ENCODE results near the gene ENTREP1. TPM values are rescaled to one million over a fixed set of nuclear protein-coding genes. Genes with fewer than 3 reads are reported as not detected.

The ENTREP1 gene
- total RNA-seq, 4 donors from 2014 or later: 11.3 to 29.3 (median 21.3) TPM

DNA sequence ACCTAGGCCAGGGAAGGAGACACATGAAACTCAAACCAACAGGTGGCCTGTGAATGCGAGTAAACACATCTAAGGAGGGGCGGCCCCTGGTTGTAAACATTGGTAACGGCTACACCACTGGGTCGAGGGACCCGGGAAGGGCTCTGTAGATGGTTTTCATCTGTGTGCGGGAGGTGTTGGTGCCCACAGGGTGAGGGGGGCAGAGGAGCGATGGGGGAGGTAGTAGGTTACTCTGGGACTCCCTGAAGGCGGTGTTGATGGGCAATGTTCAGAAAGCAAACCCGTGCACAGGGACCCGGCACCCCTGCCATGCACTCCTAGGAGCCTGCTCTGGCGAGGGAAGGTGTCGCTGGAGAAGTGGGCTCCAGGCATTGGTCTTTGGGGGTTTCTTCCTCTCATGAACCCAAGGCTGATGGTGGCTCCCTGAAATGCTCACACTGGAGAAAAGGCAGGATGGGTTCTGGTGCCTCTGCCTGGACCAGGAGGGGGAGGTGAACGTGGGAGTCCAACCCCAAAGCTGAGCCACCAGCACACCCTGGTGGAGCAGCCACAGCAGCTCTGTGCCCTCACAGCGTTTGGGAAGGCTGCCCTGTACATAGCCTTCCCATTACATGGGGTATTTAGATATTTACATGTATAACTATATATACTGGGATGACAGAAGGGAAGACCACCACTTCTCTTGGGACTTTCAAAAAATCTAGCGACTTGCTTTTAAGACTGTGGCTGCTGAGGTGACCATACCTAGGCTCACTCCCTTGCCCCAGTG, 103.2 kb downstream of the ENTREP1 start:
- H3K36me3 ChIP-seq: peaks cover 0 to 9% of the 10 kb centered on the region in 2 donors
- no peaks in the 10 kb centered on the region for H3K9me3 ChIP-seq
- ATAC-seq: no peak
- no peaks in the 10 kb centered on the region for H3K4me1 ChIP-seq
- no peak overlapping the region for H3K27ac ChIP-seq
- TF ChIP-seq, protein P1, sequence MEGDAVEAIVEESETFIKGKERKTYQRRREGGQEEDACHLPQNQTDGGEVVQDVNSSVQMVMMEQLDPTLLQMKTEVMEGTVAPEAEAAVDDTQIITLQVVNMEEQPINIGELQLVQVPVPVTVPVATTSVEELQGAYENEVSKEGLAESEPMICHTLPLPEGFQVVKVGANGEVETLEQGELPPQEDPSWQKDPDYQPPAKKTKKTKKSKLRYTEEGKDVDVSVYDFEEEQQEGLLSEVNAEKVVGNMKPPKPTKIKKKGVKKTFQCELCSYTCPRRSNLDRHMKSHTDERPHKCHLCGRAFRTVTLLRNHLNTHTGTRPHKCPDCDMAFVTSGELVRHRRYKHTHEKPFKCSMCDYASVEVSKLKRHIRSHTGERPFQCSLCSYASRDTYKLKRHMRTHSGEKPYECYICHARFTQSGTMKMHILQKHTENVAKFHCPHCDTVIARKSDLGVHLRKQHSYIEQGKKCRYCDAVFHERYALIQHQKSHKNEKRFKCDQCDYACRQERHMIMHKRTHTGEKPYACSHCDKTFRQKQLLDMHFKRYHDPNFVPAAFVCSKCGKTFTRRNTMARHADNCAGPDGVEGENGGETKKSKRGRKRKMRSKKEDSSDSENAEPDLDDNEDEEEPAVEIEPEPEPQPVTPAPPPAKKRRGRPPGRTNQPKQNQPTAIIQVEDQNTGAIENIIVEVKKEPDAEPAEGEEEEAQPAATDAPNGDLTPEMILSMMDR (IDR thresholded peaks at IDR 0.05): no peak
- no peak for TF ChIP-seq POLR2A (IDR thresholded peaks at IDR 0.05)
- no peak for TF ChIP-seq EP300 (IDR thresholded peaks at IDR 0.05)
- no peak for TF ChIP-seq POLR2AphosphoS5 (IDR thresholded peaks at IDR 0.05)
- 79 to 85% methylated on average over 4 to 8 of the region's 15 CpGs for WGBS, 2 donors (ENCODE audit: low coverage in 1 of 2)
- H3K4me3 ChIP-seq: no peak overlapping the region
- no peaks in the 10 kb centered on the region for H3K27me3 ChIP-seq

DNA sequence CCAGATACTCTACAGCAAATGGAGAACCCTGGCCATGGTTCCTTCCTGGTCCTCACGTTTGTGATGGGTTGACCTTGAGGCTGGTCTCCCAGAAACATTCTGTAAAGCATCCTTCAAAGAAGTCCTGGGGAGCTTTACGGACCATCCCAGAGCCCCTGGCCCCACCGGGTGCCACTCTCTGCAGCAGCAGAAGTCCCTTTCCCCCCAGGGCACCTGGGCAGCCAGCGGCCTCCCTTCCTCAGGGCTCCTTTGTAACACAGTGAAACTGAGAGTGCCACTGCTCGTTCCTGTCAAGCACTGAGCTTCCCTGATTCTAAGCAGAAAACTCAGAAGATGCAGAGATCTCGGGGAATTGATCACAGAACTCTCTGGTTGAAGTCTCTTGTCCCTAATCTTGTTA, 104.3 kb downstream of the ENTREP1 start:
- ATAC-seq: no peak
- H3K27me3 ChIP-seq: no peaks in the 10 kb centered on the region
- no peaks in the 10 kb centered on the region for H3K4me1 ChIP-seq
- no peak overlapping the region for H3K4me3 ChIP-seq
- 88 to 100% methylated on average over 2 to 4 of the region's 6 CpGs for WGBS, 2 donors (ENCODE audit: low coverage in 1 of 2)
- H3K36me3 ChIP-seq: peaks cover 0 to 9% of the 10 kb centered on the region in 2 donors
- no peaks in the 10 kb centered on the region for H3K9me3 ChIP-seq
- no peak overlapping the region for H3K27ac ChIP-seq
- TF ChIP-seq POLR2A (IDR thresholded peaks at IDR 0.05) (no peak), EP300 (IDR thresholded peaks at IDR 0.05) (no peak), POLR2AphosphoS5 (IDR thresholded peaks at IDR 0.05) (no peak)
- TF ChIP-seq, protein P1 (IDR thresholded peaks at IDR 0.05): no peak

- H3K4me3 ChIP-seq: no peak overlapping the region
- TF ChIP-seq, protein P1 (IDR thresholded peaks at IDR 0.05): no peak
- TF ChIP-seq EP300 (IDR thresholded peaks at IDR 0.05) (no peak), POLR2AphosphoS5 (IDR thresholded peaks at IDR 0.05) (no peak), POLR2A (IDR thresholded peaks at IDR 0.05) (no peak)
- H3K4me1 ChIP-seq: no peaks in the 10 kb centered on the region
- peaks cover 0 to 9% of the 10 kb centered on the region in 2 donors for H3K36me3 ChIP-seq
- no peak for ATAC-seq
- no peaks in the 10 kb centered on the region for H3K27me3 ChIP-seq
- 62% methylated on average over 3 of the region's 4 CpGs; no CpG with 5 or more reads in 1 of the 2 donors for WGBS, 2 donors (ENCODE audit: low coverage in 1 of 2)
- no peak overlapping the region for H3K27ac ChIP-seq
- H3K9me3 ChIP-seq: no peaks in the 10 kb centered on the region
Measured at GRCh38 chr9:69430206-69430605, 105.2 kb downstream of the ENTREP1 start.

DNA sequence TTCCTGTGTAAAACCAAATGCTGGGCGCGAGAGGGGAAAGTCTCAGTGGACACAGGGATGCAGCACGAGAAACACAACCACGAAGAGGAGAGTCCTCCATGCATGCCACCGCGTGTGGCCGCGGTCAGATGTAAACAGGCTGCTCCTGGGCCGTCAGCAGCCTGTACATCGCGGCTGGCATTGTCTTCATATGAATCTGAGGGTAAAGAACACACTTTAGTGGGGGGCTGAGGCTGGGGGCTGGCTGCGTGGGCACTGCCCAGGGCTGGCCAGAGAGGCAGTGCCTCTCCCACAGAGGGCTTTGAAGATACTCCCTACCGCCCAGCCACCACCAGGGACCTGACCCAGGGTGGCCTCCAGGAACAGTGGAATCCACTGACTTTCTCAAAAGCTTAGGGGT, 106.2 kb downstream of the ENTREP1 start:
- Histone ChIP-seq H3K4me1 (no peaks in the 10 kb centered on the region), H3K9me3 (no peaks in the 10 kb centered on the region), H3K36me3 (peaks cover 0 to 9% of the 10 kb centered on the region in 2 donors), H3K27me3 (no peaks in the 10 kb centered on the region), H3K4me3 (no peak overlapping the region), H3K27ac (no peak overlapping the region)
- TF ChIP-seq, protein P1 (IDR thresholded peaks at IDR 0.05): no peak
- TF ChIP-seq EP300 (IDR thresholded peaks at IDR 0.05): no peak
- no peak for TF ChIP-seq POLR2A (IDR thresholded peaks at IDR 0.05)
- no peak for TF ChIP-seq POLR2AphosphoS5 (IDR thresholded peaks at IDR 0.05)
- 85 to 91% methylated on average over 6 to 8 of the region's 13 CpGs for WGBS, 2 donors (ENCODE audit: low coverage in 1 of 2)
- ATAC-seq: no peak

- Histone ChIP-seq H3K27ac (no peak overlapping the region), H3K36me3 (peaks cover 0 to 9% of the 10 kb centered on the region in 2 donors), H3K9me3 (no peaks in the 10 kb centered on the region), H3K27me3 (no peaks in the 10 kb centered on the region), H3K4me1 (no peaks in the 10 kb centered on the region), H3K4me3 (no peak overlapping the region)
- 100% methylated on average over 1 of the region's 1 CpG; no CpG with 5 or more reads in 1 of the 2 donors for WGBS, 2 donors (ENCODE audit: low coverage in 1 of 2)
- TF ChIP-seq POLR2A (IDR thresholded peaks at IDR 0.05): no peak
- TF ChIP-seq POLR2AphosphoS5 (IDR thresholded peaks at IDR 0.05): no peak
- TF ChIP-seq EP300 (IDR thresholded peaks at IDR 0.05): no peak
- TF ChIP-seq, protein P1 (IDR thresholded peaks at IDR 0.05): no peak
- ATAC-seq: no peak
Measured at GRCh38 chr9:69431777-69432176, 106.8 kb downstream of the ENTREP1 start.
